HG03066 (cell line): Measurements from ENCODE around the gene CDC34.
"Not testable (repeated sequence)": the region's sequence is repeated elsewhere in the genome, so short reads cannot be mapped to it uniquely, and the experiment has no call there.

Experiments used
- ATAC-seq: cut with Tn5 transposase; IDR thresholded peaks from one replicate; pipeline ENCODE4 v1.9.1; 2021; ENCODE audit warnings: low read depth; ENCODE audit not compliant: unreplicated experiment

Gene CDC34

DNA sequence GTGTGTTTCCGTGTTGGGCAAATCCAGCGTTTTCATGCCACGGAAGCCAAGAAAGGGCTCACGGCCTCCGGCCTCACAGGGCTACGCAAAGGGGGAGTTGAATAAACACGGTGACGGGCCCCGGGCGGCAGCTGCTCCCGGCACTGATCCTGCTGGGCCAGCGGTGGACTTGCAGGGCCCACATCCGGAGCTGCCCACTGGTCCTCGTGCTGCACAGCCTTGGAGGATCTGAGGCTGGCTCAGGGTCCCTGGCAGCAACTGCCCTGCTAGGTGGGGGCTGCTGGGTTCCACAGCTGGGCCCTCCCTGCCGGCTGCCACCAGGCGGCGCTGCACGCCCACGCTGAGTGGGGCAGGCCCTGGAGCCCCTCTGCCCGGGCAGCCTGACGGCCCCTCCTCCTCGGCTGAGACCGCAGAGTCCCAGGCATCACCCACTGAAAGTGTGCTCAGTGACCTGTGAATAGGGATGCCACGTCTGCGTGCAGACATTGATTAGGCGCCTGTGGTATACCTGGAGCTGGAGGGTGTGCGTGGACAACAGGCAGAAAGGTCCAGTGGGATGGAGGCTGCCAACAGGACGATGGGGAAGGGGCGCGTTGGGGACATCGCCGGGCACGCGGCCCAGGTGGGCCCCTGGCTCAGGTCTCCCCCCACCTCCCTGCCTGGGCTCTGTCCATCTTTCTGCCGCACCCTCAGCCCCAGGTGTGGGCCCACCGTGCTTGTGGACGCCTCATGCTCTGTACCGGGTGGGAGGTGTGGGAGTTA, 52.9 kb downstream of the CDC34 start:
- ATAC-seq, result no peak

- not testable (repeated sequence) for ATAC-seq
Measured at GRCh38 chr19:585146-585545, 53.6 kb downstream of the CDC34 start.

DNA sequence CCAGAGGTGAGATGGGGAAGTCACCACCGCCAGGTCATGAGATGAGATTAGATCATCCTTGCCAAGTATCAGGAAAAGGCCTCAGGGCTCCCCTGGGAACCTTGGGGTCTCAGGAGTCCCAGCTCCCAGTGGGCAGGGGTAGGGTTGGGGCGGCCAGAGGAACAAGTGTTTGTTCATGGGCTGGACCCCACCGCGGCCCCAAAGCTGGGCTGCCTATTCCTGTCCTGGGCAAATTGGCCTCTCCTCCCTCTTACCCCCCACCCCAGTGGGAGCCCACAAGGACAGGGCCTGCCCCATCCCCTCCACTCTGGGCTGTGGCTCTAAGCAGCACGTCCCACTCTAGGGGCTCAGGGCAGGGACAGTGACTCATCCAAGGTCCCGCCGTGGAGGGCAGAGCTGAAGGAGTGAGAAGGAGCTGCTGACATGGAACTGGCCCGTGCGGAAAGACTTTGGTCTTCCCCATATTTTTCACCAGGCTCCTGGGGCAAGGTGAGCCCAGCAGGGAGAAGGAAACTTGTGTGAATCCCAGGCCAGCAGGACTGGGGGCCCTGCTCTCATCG, 54.1 kb downstream of the CDC34 start:
- ATAC-seq, result no peak

DNA sequence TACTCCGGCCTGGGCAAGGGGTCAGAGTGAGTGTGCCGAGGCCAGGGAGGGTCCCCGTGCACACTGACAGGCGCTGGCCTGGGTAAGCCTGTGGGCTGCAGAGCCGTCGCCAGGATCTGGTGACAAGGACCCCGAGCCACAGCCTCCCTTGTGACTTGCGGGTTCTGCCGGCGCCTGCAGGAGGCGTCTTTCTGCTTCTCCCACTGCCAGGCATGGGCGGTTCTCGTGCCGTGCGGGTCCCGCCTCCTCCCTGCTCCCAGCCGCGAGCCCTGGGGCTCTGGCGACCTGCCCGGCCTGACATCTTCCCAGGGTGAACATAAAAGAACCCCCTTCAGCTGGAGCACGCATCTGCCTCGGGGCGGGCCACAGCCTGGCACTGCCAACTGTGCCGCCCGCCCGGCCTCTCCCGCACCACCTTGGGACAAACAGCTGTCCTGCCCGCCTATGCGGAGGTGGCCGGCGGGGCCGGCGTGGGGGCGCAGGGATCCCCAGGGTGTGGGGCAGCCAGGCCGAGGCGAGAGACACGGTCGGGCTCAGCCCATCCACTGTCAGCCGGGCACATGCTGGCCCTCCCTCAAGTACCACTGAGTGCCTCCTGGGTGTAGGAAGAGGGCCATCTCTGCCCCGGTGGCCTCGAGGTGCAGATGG, 56.7 kb downstream of the CDC34 start:
- no peak for ATAC-seq

DNA sequence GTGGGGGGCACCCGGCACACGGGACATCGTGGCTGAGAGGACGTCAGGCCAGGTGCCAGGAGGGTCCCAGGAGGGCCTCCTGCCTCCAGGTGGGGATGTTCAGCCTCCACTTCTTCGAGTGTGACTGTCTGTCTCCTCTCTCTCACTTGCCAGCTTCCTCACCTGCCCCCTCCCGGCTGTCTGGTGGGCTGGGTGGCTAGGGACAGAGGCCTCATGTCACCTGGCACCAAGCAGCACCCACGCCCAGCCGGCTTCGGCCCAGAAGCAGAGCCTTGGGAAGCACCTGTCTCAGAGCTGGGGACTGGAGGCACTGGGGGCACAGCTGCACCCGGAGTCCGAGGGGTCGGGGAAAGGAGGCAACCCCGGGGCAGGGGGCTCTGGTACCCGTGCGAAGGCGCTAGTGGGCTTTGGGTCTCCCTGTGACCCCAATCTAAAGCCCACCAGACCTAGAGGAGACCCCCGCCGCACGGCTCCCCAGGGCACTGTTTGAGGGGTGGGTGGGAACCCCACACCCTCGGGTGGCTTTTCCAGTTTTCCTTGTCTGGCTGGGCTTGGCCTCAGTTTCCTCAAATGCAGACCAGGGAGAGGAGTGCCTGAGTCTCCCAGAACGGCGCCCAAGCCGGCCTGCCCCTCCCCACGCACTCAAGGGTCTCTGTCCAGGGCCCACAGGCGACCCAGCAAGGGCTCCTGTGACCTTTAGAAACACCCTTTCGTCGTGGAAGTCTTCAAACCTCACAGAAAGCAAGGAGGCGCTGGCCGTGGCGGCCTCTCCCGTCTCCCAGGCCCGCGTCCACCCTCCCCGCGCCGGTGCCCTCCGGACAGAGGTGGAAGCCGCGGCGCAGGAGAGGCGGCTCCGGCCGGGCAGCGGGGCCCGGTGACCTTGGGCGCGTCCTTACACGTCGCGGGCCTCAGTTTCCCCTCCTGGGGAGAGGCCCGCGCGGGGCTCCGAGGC, 57.5 kb downstream of the CDC34 start:
- no peak for ATAC-seq

DNA sequence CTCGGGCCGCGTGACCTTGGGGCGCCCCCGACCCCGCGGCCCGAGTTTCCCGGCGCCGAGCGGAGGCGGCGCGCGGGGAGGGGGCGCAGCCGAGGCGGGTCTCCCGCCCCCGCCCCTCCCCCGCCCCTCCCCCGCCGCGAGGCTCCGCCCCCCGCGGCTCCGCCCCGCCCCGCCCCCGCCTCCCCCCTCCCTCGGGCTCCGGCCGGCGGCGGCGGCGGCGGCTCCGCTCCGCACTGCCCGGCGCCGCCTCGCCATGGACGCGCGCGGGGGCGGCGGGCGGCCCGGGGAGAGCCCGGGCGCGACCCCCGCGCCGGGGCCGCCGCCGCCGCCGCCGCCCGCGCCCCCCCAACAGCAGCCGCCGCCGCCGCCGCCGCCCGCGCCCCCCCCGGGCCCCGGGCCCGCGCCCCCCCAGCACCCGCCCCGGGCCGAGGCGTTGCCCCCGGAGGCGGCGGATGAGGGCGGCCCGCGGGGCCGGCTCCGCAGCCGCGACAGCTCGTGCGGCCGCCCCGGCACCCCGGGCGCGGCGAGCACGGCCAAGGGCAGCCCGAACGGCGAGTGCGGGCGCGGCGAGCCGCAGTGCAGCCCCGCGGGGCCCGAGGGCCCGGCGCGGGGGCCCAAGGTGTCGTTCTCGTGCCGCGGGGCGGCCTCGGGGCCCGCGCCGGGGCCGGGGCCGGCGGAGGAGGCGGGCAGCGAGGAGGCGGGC, 58.3 kb downstream of the CDC34 start, which contains the start of gene HCN2:
Gene HCN2, plus strand, starts transcription at position 189 of the 703 bp plus-strand sequence. Its CDS starts 65 bp downstream, at position 254.
- no peak for ATAC-seq

- no peak for ATAC-seq
Measured at GRCh38 chr19:590396-590745, 58.8 kb downstream of the CDC34 start.

DNA sequence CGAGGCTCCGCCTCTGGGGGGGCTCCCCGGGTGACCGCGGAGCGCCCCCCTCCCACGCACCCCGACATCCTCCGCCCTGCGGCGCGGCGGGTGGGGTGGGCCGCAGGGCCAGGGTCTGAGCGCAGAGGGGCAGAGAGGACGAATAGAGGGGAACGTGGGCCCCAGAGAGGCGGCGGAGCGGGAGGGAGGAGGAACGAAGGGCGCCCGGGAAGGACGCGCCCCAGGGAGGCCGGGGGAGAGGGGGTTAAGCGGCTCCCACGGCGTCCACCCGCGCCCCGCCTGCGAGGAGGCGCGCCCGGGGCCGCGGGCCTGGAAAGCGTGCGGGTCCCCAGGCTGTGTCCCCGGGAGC, 59.2 kb downstream of the CDC34 start:
- no peak for ATAC-seq

- no peak for ATAC-seq
Measured at GRCh38 chr19:591099-591958, 59.8 kb downstream of the CDC34 start.
